Measurements from ENCODE around the gene CFAP45.

The CFAP45 gene

GRCh38 chr1:159933347-159933746 lies 33.4 kb upstream of the CFAP45 start:
- DNase-seq (ENCODE audit: low spot score) (no peak), ATAC-seq (ENCODE audit: low read depth) (peak; percentile 47)
- no peak for TF ChIP-seq CTCF (IDR thresholded peaks at IDR 0.05; ENCODE audit: poor library complexity, severe bottlenecking)
- H3K4me3 ChIP-seq (ENCODE audit: severe bottlenecking) = no peak overlapping the region
- peak overlapping the region; percentile 46 for H3K27ac ChIP-seq (ENCODE audit: poor library complexity, severe bottlenecking)
- 0 out of 2 replicates have a peak, but pooled peaks cover 4% of the 10 kb centered on the region for H3K36me3 ChIP-seq (ENCODE audit: low read depth)
- no peaks in the 10 kb centered on the region for H3K9me3 ChIP-seq (ENCODE audit: severe bottlenecking)
- H3K4me1 ChIP-seq (ENCODE audit: insufficient read depth, poor library complexity, severe bottlenecking) = peaks cover 14% of the 10 kb centered on the region
- no peaks in the 10 kb centered on the region for H3K27me3 ChIP-seq (ENCODE audit: insufficient read depth, poor library complexity, severe bottlenecking)

GRCh38 chr1:159932296-159933285 lies 32.6 kb upstream of the CFAP45 start:
- ATAC-seq (ENCODE audit: low read depth) = peak; percentile 9; the same call in 2 of the 3 replicates
- H3K4me1 ChIP-seq (ENCODE audit: insufficient read depth, poor library complexity, severe bottlenecking) = peaks cover 13% of the 10 kb centered on the region
- no peak for DNase-seq (ENCODE audit: low spot score)
- no peaks in the 10 kb centered on the region for H3K9me3 ChIP-seq (ENCODE audit: severe bottlenecking)
- no peak for TF ChIP-seq CTCF (IDR thresholded peaks at IDR 0.05; ENCODE audit: poor library complexity, severe bottlenecking)
- peak overlapping the region; percentile 46 for H3K27ac ChIP-seq (ENCODE audit: poor library complexity, severe bottlenecking)
- H3K4me3 ChIP-seq (ENCODE audit: severe bottlenecking) = no peak overlapping the region
- 0 out of 2 replicates have a peak, but pooled peaks cover 4% of the 10 kb centered on the region for H3K36me3 ChIP-seq (ENCODE audit: low read depth)
- H3K27me3 ChIP-seq (ENCODE audit: insufficient read depth, poor library complexity, severe bottlenecking) = no peaks in the 10 kb centered on the region

GRCh38 chr1:159931795-159932173 lies 31.8 kb upstream of the CFAP45 start:
- ATAC-seq (ENCODE audit: low read depth) (no peak), DNase-seq (ENCODE audit: low spot score) (no peak)
- H3K27me3 ChIP-seq (ENCODE audit: insufficient read depth, poor library complexity, severe bottlenecking) = no peaks in the 10 kb centered on the region
- no peak overlapping the region for H3K27ac ChIP-seq (ENCODE audit: poor library complexity, severe bottlenecking)
- TF ChIP-seq CTCF (IDR thresholded peaks at IDR 0.05; ENCODE audit: poor library complexity, severe bottlenecking) = no peak
- no peaks in the 10 kb centered on the region for H3K9me3 ChIP-seq (ENCODE audit: severe bottlenecking)
- H3K36me3 ChIP-seq (ENCODE audit: low read depth) = 0 out of 2 replicates have a peak, but pooled peaks cover 4% of the 10 kb centered on the region
- H3K4me1 ChIP-seq (ENCODE audit: insufficient read depth, poor library complexity, severe bottlenecking) = peaks cover 11% of the 10 kb centered on the region
- H3K4me3 ChIP-seq (ENCODE audit: severe bottlenecking) = no peak overlapping the region

GRCh38 chr1:159931101-159931794 lies 31.3 kb upstream of the CFAP45 start:
- Histone ChIP-seq H3K9me3 (ENCODE audit: severe bottlenecking) (no peaks in the 10 kb centered on the region), H3K36me3 (ENCODE audit: low read depth) (0 out of 2 replicates have a peak, but pooled peaks cover 4% of the 10 kb centered on the region), H3K27me3 (ENCODE audit: insufficient read depth, poor library complexity, severe bottlenecking) (no peaks in the 10 kb centered on the region), H3K4me3 (ENCODE audit: severe bottlenecking) (no peak overlapping the region), H3K4me1 (ENCODE audit: insufficient read depth, poor library complexity, severe bottlenecking) (peaks cover 11% of the 10 kb centered on the region), H3K27ac (ENCODE audit: poor library complexity, severe bottlenecking) (no peak overlapping the region)
- ATAC-seq (ENCODE audit: low read depth) (no peak), DNase-seq (ENCODE audit: low spot score) (no peak)
- no peak for TF ChIP-seq CTCF (IDR thresholded peaks at IDR 0.05; ENCODE audit: poor library complexity, severe bottlenecking)

Data from RWPE2 (cell line).